Activated CD4-positive, alpha-beta memory T cell treated with anti-CD3 and anti-CD28 coated beads, Interleukin-2, amount 10 ng/mL, durations not matched to agents 7 days and 5 days (primary cell): ENCODE results near the gene TACR1. TPM values are rescaled to one million over a fixed set of nuclear protein-coding genes. Genes with fewer than 3 reads are reported as not detected.
"Not testable (repeated sequence)": the region's sequence is repeated elsewhere in the genome, so short reads cannot be mapped to it uniquely, and the experiment has no call there.

Experiments
- CTCF ChIA-PET: fragments of 350-600 bp; sonication (Branson Sonifier 250); formaldehyde crosslinking; loops from one replicate; lab custom pipeline; 2021; ENCODE audit warnings: antibody characterized with exemption, inconsistent platforms; lab: Charles Lee
- POLR2A ChIA-PET: fragments of 350-600 bp; sonication (Branson Sonifier 250); formaldehyde crosslinking; loops from one replicate; lab custom pipeline; 2021; ENCODE audit warnings: antibody characterized with exemption; lab: Charles Lee
- DNase-seq: peaks from one replicate; pipeline ENCODE4 v3.0.0-alpha.2; 2020
- H3K27ac Mint-ChIP-seq: one replicate; pipeline ENCODE4 v1.8.0; 2021; ENCODE audit warnings: mild to moderate bottlenecking, mixed read lengths
- H3K27me3 Mint-ChIP-seq: one replicate; pipeline ENCODE4 v1.8.0; 2021; ENCODE audit warnings: mixed read lengths
- H3K36me3 Mint-ChIP-seq: one replicate; pipeline ENCODE4 v1.8.0; 2021; ENCODE audit warnings: low read depth, mixed read lengths
- H3K4me1 Mint-ChIP-seq: one replicate; pipeline ENCODE4 v1.8.0; 2021; ENCODE audit warnings: mixed read lengths
- H3K4me3 Mint-ChIP-seq: one replicate; pipeline ENCODE4 v1.8.0; 2021; ENCODE audit warnings: mild to moderate bottlenecking, mixed read lengths
- H3K9me3 Mint-ChIP-seq: one replicate; pipeline ENCODE4 v1.8.0; 2021; ENCODE audit warnings: mixed read lengths
- total RNA-seq, 2 experiments: library from RNA; stranded (reverse); gene quantifications; one replicate each; pipeline ENCODE4 v1.2.3, GENCODE V29; 2021

The TACR1 gene
- total RNA-seq, 2 experiments from 2014 or later, result not detected

- Mint-ChIP-seq H3K4me1 (no peaks in the 10 kb centered on the region), H3K4me3 (no peak overlapping the region), H3K36me3 (no peaks in the 10 kb centered on the region), H3K27ac (no peak overlapping the region), H3K9me3 (no peaks in the 10 kb centered on the region), H3K27me3 (peaks cover 8% of the 10 kb centered on the region)
- CTCF ChIA-PET, result no interaction called here
- POLR2A ChIA-PET, result no interaction called here
- DNase-seq, result no peak
Observed at GRCh38 chr2:75186821-75187220, 12.5 kb downstream of the TACR1 start.

GRCh38 chr2:75182606-75183005 is 16.7 kb downstream of the TACR1 start:
- ChIA-PET CTCF (no interaction called here), POLR2A (no interaction called here)
- Mint-ChIP-seq H3K4me3 (no peak overlapping the region), H3K36me3 (no peaks in the 10 kb centered on the region), H3K4me1 (no peaks in the 10 kb centered on the region), H3K9me3 (no peaks in the 10 kb centered on the region), H3K27ac (no peak overlapping the region), H3K27me3 (no peaks in the 10 kb centered on the region)
- DNase-seq, result no peak

- POLR2A ChIA-PET, result no interaction called here
- no peaks in the 10 kb centered on the region for H3K36me3 Mint-ChIP-seq
- DNase-seq, result no peak
- H3K4me3 Mint-ChIP-seq, result no peak overlapping the region
- no peaks in the 10 kb centered on the region for H3K4me1 Mint-ChIP-seq
- no peaks in the 10 kb centered on the region for H3K9me3 Mint-ChIP-seq
- no peak overlapping the region for H3K27ac Mint-ChIP-seq
- no peaks in the 10 kb centered on the region for H3K27me3 Mint-ChIP-seq
- CTCF ChIA-PET, result no interaction called here
Observed at GRCh38 chr2:75180476-75180875, 18.8 kb downstream of the TACR1 start.

- CTCF ChIA-PET, result no interaction called here
- Mint-ChIP-seq H3K4me1 (no peaks in the 10 kb centered on the region), H3K36me3 (no peaks in the 10 kb centered on the region), H3K27me3 (peaks cover 2% of the 10 kb centered on the region), H3K4me3 (no peak overlapping the region), H3K27ac (no peak overlapping the region), H3K9me3 (no peaks in the 10 kb centered on the region)
- DNase-seq, result no peak
- POLR2A ChIA-PET, result no interaction called here
Observed at GRCh38 chr2:75177427-75177826, 21.9 kb downstream of the TACR1 start.

- H3K36me3 Mint-ChIP-seq, result no peaks in the 10 kb centered on the region
- H3K27ac Mint-ChIP-seq, result no peak overlapping the region
- CTCF ChIA-PET, result no interaction called here
- no peaks in the 10 kb centered on the region for H3K4me1 Mint-ChIP-seq
- peaks cover 2% of the 10 kb centered on the region for H3K27me3 Mint-ChIP-seq
- H3K4me3 Mint-ChIP-seq, result no peak overlapping the region
- no peak for DNase-seq
- POLR2A ChIA-PET, result no interaction called here
- no peaks in the 10 kb centered on the region for H3K9me3 Mint-ChIP-seq
Observed at GRCh38 chr2:75175456-75175855, 23.9 kb downstream of the TACR1 start.

- no peaks in the 10 kb centered on the region for H3K4me1 Mint-ChIP-seq
- ChIA-PET POLR2A (no interaction called here), CTCF (no interaction called here)
- no peak overlapping the region for H3K4me3 Mint-ChIP-seq
- no peaks in the 10 kb centered on the region for H3K9me3 Mint-ChIP-seq
- no peak for DNase-seq
- no peak overlapping the region for H3K27ac Mint-ChIP-seq
- H3K36me3 Mint-ChIP-seq, result no peaks in the 10 kb centered on the region
- H3K27me3 Mint-ChIP-seq, result peaks cover 2% of the 10 kb centered on the region
Observed at GRCh38 chr2:75174981-75175380, 24.3 kb downstream of the TACR1 start.

- Mint-ChIP-seq H3K27ac (no peak overlapping the region), H3K4me3 (no peak overlapping the region), H3K4me1 (no peaks in the 10 kb centered on the region), H3K27me3 (peaks cover 2% of the 10 kb centered on the region), H3K36me3 (no peaks in the 10 kb centered on the region), H3K9me3 (no peaks in the 10 kb centered on the region)
- ChIA-PET POLR2A (no interaction called here), CTCF (no interaction called here)
- DNase-seq, result no peak
Observed at GRCh38 chr2:75174519-75174918, 24.8 kb downstream of the TACR1 start.

- Mint-ChIP-seq H3K9me3 (no peaks in the 10 kb centered on the region), H3K4me1 (no peaks in the 10 kb centered on the region), H3K4me3 (no peak overlapping the region), H3K27ac (no peak overlapping the region), H3K36me3 (no peaks in the 10 kb centered on the region), H3K27me3 (peaks cover 2% of the 10 kb centered on the region)
- POLR2A ChIA-PET, result no interaction called here
- CTCF ChIA-PET, result no interaction called here
- DNase-seq, result no peak
Observed at GRCh38 chr2:75173740-75174139, 25.6 kb downstream of the TACR1 start.

- CTCF ChIA-PET, H3K27me3 Mint-ChIP-seq, H3K27ac Mint-ChIP-seq, DNase-seq, H3K36me3 Mint-ChIP-seq, H3K9me3 Mint-ChIP-seq, POLR2A ChIA-PET, H3K4me1 Mint-ChIP-seq, H3K4me3 Mint-ChIP-seq: not testable (repeated sequence)
Observed at GRCh38 chr2:75171423-75171822, 27.9 kb downstream of the TACR1 start.

- ChIA-PET CTCF (no interaction called here), POLR2A (no interaction called here)
- H3K27ac Mint-ChIP-seq, result no peak overlapping the region
- H3K27me3 Mint-ChIP-seq, result peaks cover 2% of the 10 kb centered on the region
- no peaks in the 10 kb centered on the region for H3K9me3 Mint-ChIP-seq
- H3K4me1 Mint-ChIP-seq, result no peaks in the 10 kb centered on the region
- no peak for DNase-seq
- no peak overlapping the region for H3K4me3 Mint-ChIP-seq
- no peaks in the 10 kb centered on the region for H3K36me3 Mint-ChIP-seq
Observed at GRCh38 chr2:75170889-75171288, 28.4 kb downstream of the TACR1 start.

GRCh38 chr2:75168186-75168585 is 31.1 kb downstream of the TACR1 start:
- H3K4me1 Mint-ChIP-seq, result no peaks in the 10 kb centered on the region
- H3K9me3 Mint-ChIP-seq, result no peaks in the 10 kb centered on the region
- ChIA-PET POLR2A (no interaction called here), CTCF (no interaction called here)
- H3K27me3 Mint-ChIP-seq, result no peaks in the 10 kb centered on the region
- no peak overlapping the region for H3K4me3 Mint-ChIP-seq
- no peak overlapping the region for H3K27ac Mint-ChIP-seq
- DNase-seq, result no peak
- H3K36me3 Mint-ChIP-seq, result no peaks in the 10 kb centered on the region

GRCh38 chr2:75166491-75166890 is 32.8 kb downstream of the TACR1 start:
- no peak for DNase-seq
- no peaks in the 10 kb centered on the region for H3K36me3 Mint-ChIP-seq
- ChIA-PET CTCF (no interaction called here), POLR2A (no interaction called here)
- H3K9me3 Mint-ChIP-seq, result no peaks in the 10 kb centered on the region
- H3K27me3 Mint-ChIP-seq, result peaks cover 3% of the 10 kb centered on the region
- H3K4me1 Mint-ChIP-seq, result peaks cover 2% of the 10 kb centered on the region
- no peak overlapping the region for H3K27ac Mint-ChIP-seq
- no peak overlapping the region for H3K4me3 Mint-ChIP-seq

GRCh38 chr2:75162897-75163296 is 36.4 kb downstream of the TACR1 start:
- no peak for DNase-seq
- peaks cover 3% of the 10 kb centered on the region for H3K27me3 Mint-ChIP-seq
- POLR2A ChIA-PET, result no interaction called here
- no peak overlapping the region for H3K27ac Mint-ChIP-seq
- CTCF ChIA-PET, result no interaction called here
- H3K36me3 Mint-ChIP-seq, result no peaks in the 10 kb centered on the region
- H3K9me3 Mint-ChIP-seq, result no peaks in the 10 kb centered on the region
- peaks cover 2% of the 10 kb centered on the region for H3K4me1 Mint-ChIP-seq
- H3K4me3 Mint-ChIP-seq, result no peak overlapping the region

GRCh38 chr2:75162259-75162658 is 37.1 kb downstream of the TACR1 start:
- Mint-ChIP-seq H3K4me3 (no peak overlapping the region), H3K9me3 (no peaks in the 10 kb centered on the region), H3K4me1 (peaks cover 2% of the 10 kb centered on the region), H3K36me3 (no peaks in the 10 kb centered on the region), H3K27me3 (peaks cover 3% of the 10 kb centered on the region), H3K27ac (no peak overlapping the region)
- ChIA-PET POLR2A (no interaction called here), CTCF (no interaction called here)
- no peak for DNase-seq

- DNase-seq, result no peak
- CTCF ChIA-PET, result interaction anchor here (0.5 to 0.6 kb wide), 2 partner anchors 81 to 258 kb away, joined by 3 to 4 read pairs; no protein-coding TSS in a partner anchor
- H3K36me3 Mint-ChIP-seq, result no peaks in the 10 kb centered on the region
Observed at GRCh38 chr2:75157435-75157834, 41.9 kb downstream of the TACR1 start.

More at GRCh38 chr2:75157435-75157834, 41.9 kb downstream of the TACR1 start:
- POLR2A ChIA-PET, result no interaction called here
- Mint-ChIP-seq H3K27ac (no peak overlapping the region), H3K4me1 (no peaks in the 10 kb centered on the region), H3K27me3 (no peaks in the 10 kb centered on the region), H3K9me3 (no peaks in the 10 kb centered on the region), H3K4me3 (no peak overlapping the region)
